ENCODE results near the gene NAA10.
"Not testable (repeated sequence)": the region's sequence is repeated elsewhere in the genome, so short reads cannot be mapped to it uniquely, and the experiment has no call there.

Gene NAA10

GRCh38 chrX:153934762-153935325, at the start of gene NAA10:
TSS of gene NAA10 (minus strand) at chrX:153935037. CDS start at chrX:153934904, 133 bp downstream.
- peak; percentile 61 for DNase-seq

- DNase-seq: no peak
Observed at GRCh38 chrX:153983321-153983801, 48.5 kb upstream of the NAA10 start.

GRCh38 chrX:153981771-153982533, 47.1 kb upstream of the NAA10 start:
- DNase-seq: no peak

GRCh38 chrX:153981231-153981630, 46.4 kb upstream of the NAA10 start:
- no peak for DNase-seq

DNA sequence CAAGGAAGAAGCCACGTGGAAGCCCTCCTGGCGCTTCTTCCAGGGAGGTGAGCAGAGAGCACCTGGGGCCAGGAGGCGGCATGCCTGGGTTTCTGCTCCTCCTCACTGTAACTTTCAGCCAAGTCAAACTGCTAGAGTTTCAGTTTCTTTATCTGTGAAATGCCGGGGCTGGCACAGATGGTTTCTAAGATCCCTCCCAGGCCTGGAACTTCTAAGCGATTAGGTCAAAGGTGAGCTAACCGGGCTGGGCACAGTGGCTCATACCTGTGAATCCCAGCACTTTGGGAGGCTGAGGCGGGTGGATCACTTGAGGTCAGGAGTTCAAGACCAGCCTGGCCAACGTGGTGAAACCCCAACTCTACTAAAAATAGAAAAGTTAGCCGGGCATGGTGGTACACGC, 45.6 kb upstream of the NAA10 start:
- DNase-seq: not testable (repeated sequence)

- no peak for DNase-seq
Observed at GRCh38 chrX:153974726-153975286, 40.0 kb upstream of the NAA10 start.

- no peak for DNase-seq
Observed at GRCh38 chrX:153974003-153974725, 39.3 kb upstream of the NAA10 start.

GRCh38 chrX:153973127-153974002, 38.5 kb upstream of the NAA10 start:
- DNase-seq: no peak

GRCh38 chrX:153972368-153973126, 37.7 kb upstream of the NAA10 start, which contains the start of gene TMEM187:
TSS of gene TMEM187 (plus strand) at chrX:153972754. CDS start at chrX:153982063, 9,309 bp downstream.
- peak; percentile 84 for DNase-seq

DNA sequence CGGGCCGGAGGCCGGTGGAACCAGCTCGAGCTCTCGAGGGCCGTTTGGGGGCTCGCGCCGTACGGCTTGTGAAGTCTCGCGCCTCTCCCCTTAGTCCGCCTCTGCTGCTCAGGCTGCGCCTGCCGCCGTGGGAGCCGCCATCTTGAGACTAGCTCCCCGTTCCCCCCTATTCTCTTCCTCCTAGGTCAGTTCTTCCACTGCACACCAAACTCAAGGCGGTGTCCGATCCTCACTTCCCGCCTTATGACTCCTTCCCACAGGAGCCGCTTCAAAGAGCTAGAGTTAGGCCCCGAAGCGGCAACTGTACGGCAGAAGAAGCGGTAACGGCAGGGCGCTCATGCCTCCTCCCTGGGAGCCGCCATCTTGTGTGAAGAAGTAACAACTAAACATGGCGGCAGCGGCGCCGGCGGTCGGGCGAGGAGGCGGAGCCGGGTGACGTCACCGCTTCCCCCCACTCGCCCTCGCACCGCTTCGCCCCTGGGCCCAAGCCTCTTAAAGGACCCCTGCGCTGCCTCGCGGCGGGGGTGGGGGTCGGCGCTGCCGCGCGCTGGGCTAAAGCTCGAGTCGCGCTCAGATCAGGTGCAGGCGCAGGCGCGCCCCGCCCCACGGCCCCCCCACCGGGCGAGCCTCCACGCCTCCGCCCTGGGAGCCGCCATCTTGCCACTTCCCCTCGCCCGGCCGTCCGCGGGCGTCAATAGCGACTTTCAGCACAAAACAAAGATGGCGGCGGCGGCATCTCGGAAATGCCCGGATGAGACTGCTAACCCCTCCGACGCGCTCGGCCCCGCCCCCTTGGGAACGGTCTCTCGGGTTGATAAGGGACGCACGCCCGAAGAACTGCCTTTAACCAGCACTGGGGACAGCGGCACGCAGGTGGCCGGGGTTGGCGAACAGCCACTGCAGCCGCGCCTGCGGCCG, 36.9 kb upstream of the NAA10 start, which contains the start of gene HCFC1:
HCFC1 (minus strand) TSS at position 369 of the 918 bp plus-strand sequence. CDS start 978 bp downstream, outside the sequence.
- peak; percentile 79 for DNase-seq

DNA sequence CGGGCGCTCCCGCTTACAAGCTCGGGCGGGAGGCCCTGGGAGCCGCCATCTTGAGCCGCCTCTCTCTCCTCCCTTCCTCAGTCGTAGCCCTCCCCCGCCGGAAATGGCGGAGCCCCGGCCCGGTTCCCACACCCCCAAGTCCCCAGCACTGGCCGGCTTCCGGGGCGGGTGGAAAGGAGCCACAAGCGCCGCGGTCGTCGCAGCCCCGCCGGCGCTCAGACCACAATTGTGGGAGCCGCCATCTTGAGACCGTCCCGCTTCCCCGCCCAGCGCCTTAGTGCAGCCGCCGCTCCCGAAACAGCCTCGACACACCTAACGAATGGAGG, 36.2 kb upstream of the NAA10 start:
- DNase-seq: peak; percentile 73

GRCh38 chrX:153970357-153971123, 35.7 kb upstream of the NAA10 start:
- peak; percentile 51 for DNase-seq

DNA sequence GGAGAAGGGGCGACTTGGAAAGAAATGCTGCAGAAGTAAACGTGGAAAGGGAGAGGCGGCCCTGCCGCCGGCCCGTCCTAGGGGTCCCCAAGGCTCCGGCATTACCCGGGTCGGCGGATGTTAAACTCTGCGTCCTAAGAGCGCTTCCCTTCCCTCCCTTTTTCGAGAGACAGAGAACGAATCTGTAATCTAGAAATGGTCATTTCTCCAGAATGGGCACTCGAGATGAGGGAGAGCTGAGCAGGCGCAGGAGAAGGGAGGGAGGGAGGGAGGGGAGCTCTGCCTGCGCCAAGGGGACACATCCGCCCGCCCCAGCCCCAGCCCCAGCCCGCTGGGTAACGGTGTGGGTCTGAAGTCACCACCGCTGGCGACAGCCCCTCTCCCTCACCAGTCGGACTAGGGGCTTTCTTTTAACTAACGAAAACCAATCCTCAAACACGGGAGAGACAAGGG, 35.1 kb upstream of the NAA10 start:
- DNase-seq: no peak

DNA sequence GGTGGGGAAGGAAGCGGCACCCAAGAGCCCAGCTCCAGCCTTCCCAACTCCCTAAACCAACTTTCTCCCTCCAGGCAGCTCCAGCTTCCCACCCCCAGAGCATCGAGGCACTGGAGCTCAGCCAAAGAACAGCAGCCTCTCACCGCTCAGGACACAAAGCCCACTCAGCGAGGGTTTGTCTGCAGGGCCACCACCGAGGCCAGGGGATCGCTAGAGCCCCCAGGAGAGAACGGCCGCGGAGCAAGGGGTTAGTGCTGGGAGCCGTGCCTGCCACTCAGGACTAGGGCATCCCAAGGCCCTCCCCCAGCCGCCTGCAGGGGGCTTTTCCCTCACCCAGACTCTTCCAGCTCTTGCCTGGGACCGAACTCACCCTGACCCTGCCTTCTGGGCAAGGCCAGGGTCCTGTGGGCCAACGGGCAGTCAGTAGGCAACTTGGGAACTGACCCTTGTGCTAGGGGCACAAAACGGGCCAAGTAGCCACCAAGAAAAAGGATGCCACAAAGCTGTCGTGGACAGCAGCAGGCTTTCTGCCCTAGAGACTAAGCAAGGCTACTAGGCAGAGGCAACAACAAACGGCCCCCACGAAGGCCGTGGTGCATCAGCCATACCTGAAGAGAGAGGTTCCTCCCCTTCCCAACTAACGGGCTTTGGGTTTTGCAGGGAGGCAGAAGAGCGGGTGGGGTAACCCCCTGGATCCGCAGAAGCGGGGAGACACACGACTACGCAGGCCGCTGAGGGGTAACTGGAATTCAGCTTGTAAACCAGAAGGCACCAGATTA, 34.5 kb upstream of the NAA10 start:
- DNase-seq: no peak

DNA sequence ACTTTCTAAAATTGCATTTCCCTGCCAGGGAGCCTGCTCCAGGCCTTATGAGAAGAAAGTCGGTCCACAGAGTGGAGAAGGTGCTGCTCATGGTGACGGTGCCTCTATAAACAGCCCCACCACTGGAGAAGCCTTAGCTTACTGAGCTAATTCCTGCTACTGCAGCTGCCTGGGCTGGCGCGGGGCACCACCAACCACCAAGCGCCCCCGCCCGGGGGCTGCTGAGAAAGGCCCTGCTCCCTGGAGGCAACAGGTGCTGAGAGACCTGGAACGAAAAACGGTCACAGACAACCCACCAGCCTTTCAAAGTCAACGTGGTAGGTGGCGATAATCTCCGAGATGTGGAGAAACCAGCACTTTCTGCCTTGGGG, 33.9 kb upstream of the NAA10 start:
- no peak for DNase-seq

DNA sequence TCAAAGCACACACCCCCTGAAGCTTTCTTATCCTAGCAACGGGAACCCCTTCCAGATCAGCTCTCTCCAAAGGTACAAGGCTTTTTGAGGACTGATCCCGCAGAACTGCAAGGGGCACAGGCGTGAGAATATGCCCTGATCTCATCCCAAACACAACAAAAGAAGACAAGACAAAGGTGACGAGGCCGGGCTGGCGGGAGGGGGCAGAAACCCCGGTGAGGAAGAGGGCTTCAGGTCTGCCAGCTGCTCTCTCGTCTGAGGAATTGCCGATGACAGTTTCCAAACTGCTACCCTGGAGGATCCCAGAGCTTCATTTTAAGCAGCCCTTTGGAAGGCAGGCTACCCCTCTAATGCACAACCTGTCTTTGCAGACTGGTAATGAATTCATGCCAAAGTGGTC, 33.4 kb upstream of the NAA10 start:
- no peak for DNase-seq

- no peak for DNase-seq
Observed at GRCh38 chrX:153967536-153968224, 32.8 kb upstream of the NAA10 start.

Data from NCI-H2029 (cell line).